SK-N-MC (cell line): ENCODE results near the gene MRPL11.
"Not testable (repeated sequence)": the region's sequence is repeated elsewhere in the genome, so short reads cannot be mapped to it uniquely, and the experiment has no call there.

Source experiments
- EZH2 ChIP-seq: fragments of 200-600 bp; sonication (generic); IDR thresholded peaks from one replicate; pipeline ENCODE4 v1.6.1; 2017; ENCODE audit warnings: antibody characterized with exemption
- FOXP2 ChIP-seq: optimal IDR thresholded peaks from 2 replicates; pipeline ENCODE3; 2011; ENCODE audit warnings: mild to moderate bottlenecking, moderate library complexity; ENCODE audit not compliant: insufficient read depth; ENCODE audit errors: extremely low read length, control extremely low read depth
- POLR2AphosphoS5 ChIP-seq: IDR thresholded peaks from 2 replicates; pipeline ENCODE4 v1.6.1; 2012; ENCODE audit warnings: mild to moderate bottlenecking, low read depth, low read length, borderline replicate concordance

DNA sequence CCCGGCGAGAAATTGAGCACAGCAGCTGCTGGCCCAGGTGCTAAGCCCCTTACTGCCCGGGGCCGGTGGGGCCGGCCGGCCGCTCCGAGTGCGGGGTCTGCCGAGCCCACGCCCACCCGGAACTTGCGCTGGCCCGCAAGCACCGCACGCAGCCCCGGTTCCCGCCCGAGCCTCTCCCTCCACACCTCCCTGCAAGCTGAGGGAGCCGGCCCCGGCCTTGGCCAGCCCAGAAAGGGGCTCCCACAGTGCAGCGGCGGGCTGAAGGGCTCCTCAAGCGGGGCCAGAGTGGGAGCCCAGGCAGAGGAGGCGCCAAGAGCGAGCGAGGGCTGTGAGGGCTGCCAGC lies 2.3 kb upstream of the MRPL11 start:
- not testable (repeated sequence) for TF ChIP-seq POLR2AphosphoS5, EZH2, FOXP2
